ENCODE data around the gene RAPGEF3.

RAPGEF3 gene

GRCh38 chr12:47755655-47756562, 2.8 kb downstream of the RAPGEF3 start:
- peak; percentile 17 for DNase-seq (ENCODE audit: low read depth)

GRCh38 chr12:47754881-47755280, 3.8 kb downstream of the RAPGEF3 start:
- no peak for DNase-seq (ENCODE audit: low read depth)

- DNase-seq (ENCODE audit: low read depth): no peak
These were observed 4.6 kb downstream of the RAPGEF3 start for GRCh38 chr12:47754126-47754525.

- DNase-seq (ENCODE audit: low read depth): no peak
These were observed 5.4 kb downstream of the RAPGEF3 start for GRCh38 chr12:47753021-47754001.

GRCh38 chr12:47752552-47752951, 6.1 kb downstream of the RAPGEF3 start:
- DNase-seq (ENCODE audit: low read depth): no peak

- no peak for DNase-seq (ENCODE audit: low read depth)
These were observed 6.6 kb downstream of the RAPGEF3 start for GRCh38 chr12:47752121-47752520.

- DNase-seq (ENCODE audit: low read depth): no peak
These were observed 7.1 kb downstream of the RAPGEF3 start for GRCh38 chr12:47751561-47751960.

GRCh38 chr12:47750916-47751470, 7.7 kb downstream of the RAPGEF3 start:
- DNase-seq (ENCODE audit: low read depth): no peak

- DNase-seq (ENCODE audit: low read depth): no peak
These were observed 8.4 kb downstream of the RAPGEF3 start for GRCh38 chr12:47750229-47750798.

- no peak for DNase-seq (ENCODE audit: low read depth)
These were observed 9.8 kb downstream of the RAPGEF3 start for GRCh38 chr12:47748899-47749298.

GRCh38 chr12:47748507-47748828, 10.2 kb downstream of the RAPGEF3 start:
- no peak for DNase-seq (ENCODE audit: low read depth)

- no peak for DNase-seq (ENCODE audit: low read depth)
These were observed 10.8 kb downstream of the RAPGEF3 start for GRCh38 chr12:47747596-47748506.

- DNase-seq (ENCODE audit: low read depth): no peak
These were observed 11.6 kb downstream of the RAPGEF3 start for GRCh38 chr12:47747126-47747525.

- no peak for DNase-seq (ENCODE audit: low read depth)
These were observed 12.2 kb downstream of the RAPGEF3 start for GRCh38 chr12:47746523-47746922.

- no peak for DNase-seq (ENCODE audit: low read depth)
These were observed 12.6 kb downstream of the RAPGEF3 start for GRCh38 chr12:47746073-47746472.

GRCh38 chr12:47745485-47746041, 13.1 kb downstream of the RAPGEF3 start:
- DNase-seq (ENCODE audit: low read depth): no peak

GRCh38 chr12:47744778-47745436, 13.8 kb downstream of the RAPGEF3 start:
- DNase-seq (ENCODE audit: low read depth): no peak

GRCh38 chr12:47744005-47744651, 14.6 kb downstream of the RAPGEF3 start:
- peak; percentile 46 for DNase-seq (ENCODE audit: low read depth)

- no peak for DNase-seq (ENCODE audit: low read depth)
These were observed 15.3 kb downstream of the RAPGEF3 start for GRCh38 chr12:47743311-47743860.

Measured in activated T-helper 9 cell treated with anti-CD3 and anti-CD28 coated beads, Interleukin-2, amount 50 U/mL, for 16 hours (primary cell).